Measurements from ENCODE around the gene SH3TC1.
A peak's percentile ranks its signal among the peaks of the same experiment; 100 is the strongest.

The SH3TC1 gene

GRCh38 chr4:8225706-8226443, 26.8 kb downstream of the SH3TC1 start:
- Histone ChIP-seq H3K27ac (ENCODE audit: low read depth, low read length, severe bottlenecking) (peak overlapping the region; percentile 62), H3K9me3 (ENCODE audit: control insufficient read depth, low read length) (no peaks in the 10 kb centered on the region), H3K36me3 (ENCODE audit: control insufficient read depth, insufficient read depth, low read length) (peaks cover 4% of the 10 kb centered on the region), H3K4me1 (ENCODE audit: control insufficient read depth, insufficient read depth, low read length, poor library complexity, severe bottlenecking) (peaks cover 27% of the 10 kb centered on the region), H3K4me3 (ENCODE audit: extremely low read depth, insufficient read depth, low read length, poor library complexity, severe bottlenecking) (no peak overlapping the region)
- 8 to 25% methylated on average over 6 to 7 of the region's 10 CpGs for WGBS, 2 experiments (ENCODE audit: insufficient coverage in 2 of 2)

GRCh38 chr4:8227201-8227770, 28.2 kb downstream of the SH3TC1 start:
- H3K9me3 ChIP-seq (ENCODE audit: control insufficient read depth, low read length): no peaks in the 10 kb centered on the region
- H3K4me3 ChIP-seq (ENCODE audit: extremely low read depth, insufficient read depth, low read length, poor library complexity, severe bottlenecking): no peak overlapping the region
- H3K36me3 ChIP-seq (ENCODE audit: control insufficient read depth, insufficient read depth, low read length): peaks cover 4% of the 10 kb centered on the region
- WGBS, 2 experiments (ENCODE audit: insufficient coverage in 2 of 2): 93 to 97% methylated on average over 26 to 31 of the region's 31 CpGs
- H3K4me1 ChIP-seq (ENCODE audit: control insufficient read depth, insufficient read depth, low read length, poor library complexity, severe bottlenecking): peaks cover 27% of the 10 kb centered on the region
- H3K27ac ChIP-seq (ENCODE audit: low read depth, low read length, severe bottlenecking): no peak overlapping the region

GRCh38 chr4:8227771-8228318, 28.8 kb downstream of the SH3TC1 start:
- Histone ChIP-seq H3K27ac (ENCODE audit: low read depth, low read length, severe bottlenecking) (no peak overlapping the region), H3K9me3 (ENCODE audit: control insufficient read depth, low read length) (no peaks in the 10 kb centered on the region), H3K4me1 (ENCODE audit: control insufficient read depth, insufficient read depth, low read length, poor library complexity, severe bottlenecking) (peaks cover 27% of the 10 kb centered on the region), H3K36me3 (ENCODE audit: control insufficient read depth, insufficient read depth, low read length) (peaks cover 4% of the 10 kb centered on the region), H3K4me3 (ENCODE audit: extremely low read depth, insufficient read depth, low read length, poor library complexity, severe bottlenecking) (no peak overlapping the region)
- 91 to 94% methylated on average over 22 to 25 of the region's 27 CpGs for WGBS, 2 experiments (ENCODE audit: insufficient coverage in 2 of 2)

GRCh38 chr4:8228319-8229250, 29.5 kb downstream of the SH3TC1 start:
- peaks cover under 1% of the 10 kb centered on the region for H3K36me3 ChIP-seq (ENCODE audit: control insufficient read depth, insufficient read depth, low read length)
- 89 to 92% methylated on average over 31 to 38 of the region's 39 CpGs for WGBS, 2 experiments (ENCODE audit: insufficient coverage in 2 of 2)
- H3K27ac ChIP-seq (ENCODE audit: low read depth, low read length, severe bottlenecking): no peak overlapping the region
- H3K9me3 ChIP-seq (ENCODE audit: control insufficient read depth, low read length): no peaks in the 10 kb centered on the region
- no peak overlapping the region for H3K4me3 ChIP-seq (ENCODE audit: extremely low read depth, insufficient read depth, low read length, poor library complexity, severe bottlenecking)
- H3K4me1 ChIP-seq (ENCODE audit: control insufficient read depth, insufficient read depth, low read length, poor library complexity, severe bottlenecking): peaks cover 27% of the 10 kb centered on the region

DNA sequence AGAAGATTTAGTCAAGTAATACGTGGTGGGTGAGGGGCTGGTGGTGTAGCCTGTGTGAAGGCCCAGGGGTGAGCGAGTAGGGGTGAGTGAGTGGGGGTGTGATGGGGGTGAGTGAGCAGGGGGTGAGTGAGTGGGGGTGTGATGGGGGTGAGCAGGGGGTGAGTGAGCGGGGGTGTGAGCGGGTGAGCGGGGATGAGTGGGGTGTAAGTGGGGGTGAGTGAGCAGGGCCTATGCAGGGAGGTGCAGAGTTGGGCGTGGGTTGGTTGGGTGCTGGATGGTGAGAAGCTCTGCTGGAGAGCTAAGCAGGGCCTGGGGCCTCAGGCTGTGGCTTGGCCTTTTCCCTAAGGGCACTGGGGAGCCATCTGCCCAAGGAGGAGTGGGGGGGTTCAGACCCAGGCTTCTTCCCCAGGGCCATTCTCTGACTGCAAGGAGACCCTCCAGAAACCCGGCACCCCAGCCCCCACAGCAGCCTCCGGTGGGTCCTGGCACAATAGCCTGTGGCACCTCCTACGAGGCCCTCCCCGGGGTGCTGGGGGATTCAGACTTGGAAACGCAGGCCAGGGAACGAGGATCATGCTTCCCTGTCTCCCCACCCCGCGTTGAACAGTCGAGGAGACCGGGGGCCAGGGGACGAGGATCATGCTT, 30.4 kb downstream of the SH3TC1 start:
- Histone ChIP-seq H3K4me1 (ENCODE audit: control insufficient read depth, insufficient read depth, low read length, poor library complexity, severe bottlenecking) (peaks cover 27% of the 10 kb centered on the region), H3K36me3 (ENCODE audit: control insufficient read depth, insufficient read depth, low read length) (peaks cover 8% of the 10 kb centered on the region), H3K9me3 (ENCODE audit: control insufficient read depth, low read length) (no peaks in the 10 kb centered on the region), H3K4me3 (ENCODE audit: extremely low read depth, insufficient read depth, low read length, poor library complexity, severe bottlenecking) (no peak overlapping the region), H3K27ac (ENCODE audit: low read depth, low read length, severe bottlenecking) (no peak overlapping the region)
- 94 to 95% methylated on average over 11 to 15 of the region's 17 CpGs for WGBS, 2 experiments (ENCODE audit: insufficient coverage in 2 of 2)

DNA sequence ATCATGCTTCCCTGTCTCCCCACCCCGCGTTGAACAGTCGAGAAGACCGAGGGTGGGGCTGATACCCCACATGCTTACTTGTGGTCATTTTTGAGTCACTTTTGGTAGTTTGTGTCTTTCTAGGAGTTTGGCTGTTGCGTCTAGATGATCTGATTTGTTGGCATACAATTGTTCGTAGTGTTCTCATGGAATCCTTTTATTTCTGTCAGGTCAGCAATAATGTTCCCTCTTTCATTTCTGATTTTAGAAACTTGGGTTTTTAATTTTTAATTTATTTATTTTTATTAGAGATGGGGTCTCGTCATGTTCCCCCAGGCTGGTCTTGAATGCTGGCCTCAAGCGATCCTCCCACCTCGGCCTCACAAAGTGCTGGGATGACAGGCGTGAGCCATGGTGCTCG, 30.9 kb downstream of the SH3TC1 start:
- H3K4me1 ChIP-seq (ENCODE audit: control insufficient read depth, insufficient read depth, low read length, poor library complexity, severe bottlenecking): peaks cover 25% of the 10 kb centered on the region
- no peak overlapping the region for H3K27ac ChIP-seq (ENCODE audit: low read depth, low read length, severe bottlenecking)
- H3K36me3 ChIP-seq (ENCODE audit: control insufficient read depth, insufficient read depth, low read length): peaks cover 8% of the 10 kb centered on the region
- WGBS, 2 experiments (ENCODE audit: insufficient coverage in 2 of 2): 96 to 100% methylated on average over 6 to 8 of the region's 11 CpGs
- H3K4me3 ChIP-seq (ENCODE audit: extremely low read depth, insufficient read depth, low read length, poor library complexity, severe bottlenecking): no peak overlapping the region
- H3K9me3 ChIP-seq (ENCODE audit: control insufficient read depth, low read length): no peaks in the 10 kb centered on the region

- Histone ChIP-seq H3K4me1 (ENCODE audit: control insufficient read depth, insufficient read depth, low read length, poor library complexity, severe bottlenecking) (peaks cover 17% of the 10 kb centered on the region), H3K27ac (ENCODE audit: low read depth, low read length, severe bottlenecking) (no peak overlapping the region), H3K9me3 (ENCODE audit: control insufficient read depth, low read length) (no peaks in the 10 kb centered on the region), H3K36me3 (ENCODE audit: control insufficient read depth, insufficient read depth, low read length) (peaks cover 8% of the 10 kb centered on the region), H3K4me3 (ENCODE audit: extremely low read depth, insufficient read depth, low read length, poor library complexity, severe bottlenecking) (no peak overlapping the region)
- 91% methylated on average over 8 to 9 of the region's 10 CpGs for WGBS, 2 experiments (ENCODE audit: insufficient coverage in 2 of 2)
Measured at GRCh38 chr4:8230891-8231290, 31.8 kb downstream of the SH3TC1 start.

GRCh38 chr4:8231551-8232049, 32.5 kb downstream of the SH3TC1 start:
- peaks cover 8% of the 10 kb centered on the region for H3K36me3 ChIP-seq (ENCODE audit: control insufficient read depth, insufficient read depth, low read length)
- no peak overlapping the region for H3K4me3 ChIP-seq (ENCODE audit: extremely low read depth, insufficient read depth, low read length, poor library complexity, severe bottlenecking)
- H3K9me3 ChIP-seq (ENCODE audit: control insufficient read depth, low read length): no peaks in the 10 kb centered on the region
- WGBS, 2 experiments (ENCODE audit: insufficient coverage in 2 of 2): 86 to 87% methylated on average over 19 to 20 of the region's 21 CpGs
- peaks cover 9% of the 10 kb centered on the region for H3K4me1 ChIP-seq (ENCODE audit: control insufficient read depth, insufficient read depth, low read length, poor library complexity, severe bottlenecking)
- no peak overlapping the region for H3K27ac ChIP-seq (ENCODE audit: low read depth, low read length, severe bottlenecking)

DNA sequence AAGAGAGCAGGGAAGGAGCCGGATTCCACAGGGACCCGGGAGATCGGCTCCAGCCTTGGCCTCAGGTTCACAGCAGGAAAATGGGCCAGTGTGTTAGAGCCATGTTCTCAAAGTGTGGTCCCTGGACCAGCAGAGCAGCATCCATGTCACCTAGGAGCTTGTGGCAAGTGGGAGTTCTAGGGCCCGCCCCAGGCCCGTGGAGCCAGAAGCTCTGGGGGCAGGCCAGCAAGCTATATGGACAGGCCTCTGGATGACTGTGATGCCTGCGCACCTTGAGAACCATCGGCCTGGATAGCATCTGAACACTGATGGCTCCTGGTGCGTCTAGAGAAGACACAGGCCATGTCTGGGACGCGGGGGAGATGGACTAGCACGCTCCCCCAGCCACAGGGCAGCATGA, 33.7 kb downstream of the SH3TC1 start:
- Histone ChIP-seq H3K27ac (ENCODE audit: low read depth, low read length, severe bottlenecking) (no peak overlapping the region), H3K9me3 (ENCODE audit: control insufficient read depth, low read length) (no peaks in the 10 kb centered on the region), H3K36me3 (ENCODE audit: control insufficient read depth, insufficient read depth, low read length) (peaks cover 8% of the 10 kb centered on the region), H3K4me1 (ENCODE audit: control insufficient read depth, insufficient read depth, low read length, poor library complexity, severe bottlenecking) (peaks cover 6% of the 10 kb centered on the region), H3K4me3 (ENCODE audit: extremely low read depth, insufficient read depth, low read length, poor library complexity, severe bottlenecking) (no peak overlapping the region)
- 96 to 98% methylated on average over 9 to 11 of the region's 11 CpGs for WGBS, 2 experiments (ENCODE audit: insufficient coverage in 2 of 2)

Measured in mesodermal cell (in vitro differentiated cells).